ENCODE measurements around the gene HSD17B8. TPM values are rescaled to one million over a fixed set of nuclear protein-coding genes. Genes with fewer than 3 reads are reported as not detected.

Gene HSD17B8
- total RNA-seq, 1 experiment from 2014 or later, result 7.4 TPM

DNA sequence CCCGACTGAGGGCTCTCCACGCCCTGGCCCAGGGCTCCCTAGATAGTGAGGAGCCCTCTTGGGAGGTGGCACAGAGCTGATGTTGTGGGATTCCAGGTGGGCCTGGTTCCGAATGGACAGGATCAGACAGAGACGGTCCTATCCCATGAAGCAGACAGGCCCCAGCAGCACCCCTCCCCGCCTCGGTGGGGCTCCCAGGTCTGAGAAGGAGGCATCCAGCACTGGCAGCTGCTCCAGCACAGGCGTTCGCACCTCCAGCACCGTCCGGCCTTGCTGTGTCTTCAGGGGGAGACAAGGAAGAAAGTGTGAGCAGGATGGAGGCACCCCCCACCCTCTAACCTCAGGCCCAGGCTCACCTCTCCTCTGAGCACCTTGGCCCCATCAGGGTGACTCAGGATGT is 40.9 kb upstream of the HSD17B8 start:
- TF ChIP-seq TCF7L2 (IDR thresholded peaks at IDR 0.05; ENCODE audit: low read depth, low read length), result no peak
- TF ChIP-seq, protein P1, sequence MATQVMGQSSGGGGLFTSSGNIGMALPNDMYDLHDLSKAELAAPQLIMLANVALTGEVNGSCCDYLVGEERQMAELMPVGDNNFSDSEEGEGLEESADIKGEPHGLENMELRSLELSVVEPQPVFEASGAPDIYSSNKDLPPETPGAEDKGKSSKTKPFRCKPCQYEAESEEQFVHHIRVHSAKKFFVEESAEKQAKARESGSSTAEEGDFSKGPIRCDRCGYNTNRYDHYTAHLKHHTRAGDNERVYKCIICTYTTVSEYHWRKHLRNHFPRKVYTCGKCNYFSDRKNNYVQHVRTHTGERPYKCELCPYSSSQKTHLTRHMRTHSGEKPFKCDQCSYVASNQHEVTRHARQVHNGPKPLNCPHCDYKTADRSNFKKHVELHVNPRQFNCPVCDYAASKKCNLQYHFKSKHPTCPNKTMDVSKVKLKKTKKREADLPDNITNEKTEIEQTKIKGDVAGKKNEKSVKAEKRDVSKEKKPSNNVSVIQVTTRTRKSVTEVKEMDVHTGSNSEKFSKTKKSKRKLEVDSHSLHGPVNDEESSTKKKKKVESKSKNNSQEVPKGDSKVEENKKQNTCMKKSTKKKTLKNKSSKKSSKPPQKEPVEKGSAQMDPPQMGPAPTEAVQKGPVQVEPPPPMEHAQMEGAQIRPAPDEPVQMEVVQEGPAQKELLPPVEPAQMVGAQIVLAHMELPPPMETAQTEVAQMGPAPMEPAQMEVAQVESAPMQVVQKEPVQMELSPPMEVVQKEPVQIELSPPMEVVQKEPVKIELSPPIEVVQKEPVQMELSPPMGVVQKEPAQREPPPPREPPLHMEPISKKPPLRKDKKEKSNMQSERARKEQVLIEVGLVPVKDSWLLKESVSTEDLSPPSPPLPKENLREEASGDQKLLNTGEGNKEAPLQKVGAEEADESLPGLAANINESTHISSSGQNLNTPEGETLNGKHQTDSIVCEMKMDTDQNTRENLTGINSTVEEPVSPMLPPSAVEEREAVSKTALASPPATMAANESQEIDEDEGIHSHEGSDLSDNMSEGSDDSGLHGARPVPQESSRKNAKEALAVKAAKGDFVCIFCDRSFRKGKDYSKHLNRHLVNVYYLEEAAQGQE (IDR thresholded peaks at IDR 0.05; ENCODE audit: insufficient read depth in 1 of 2, low read depth in 2 of 2, low read length in 1 of 2), result no peak
- TF ChIP-seq, protein P2, sequence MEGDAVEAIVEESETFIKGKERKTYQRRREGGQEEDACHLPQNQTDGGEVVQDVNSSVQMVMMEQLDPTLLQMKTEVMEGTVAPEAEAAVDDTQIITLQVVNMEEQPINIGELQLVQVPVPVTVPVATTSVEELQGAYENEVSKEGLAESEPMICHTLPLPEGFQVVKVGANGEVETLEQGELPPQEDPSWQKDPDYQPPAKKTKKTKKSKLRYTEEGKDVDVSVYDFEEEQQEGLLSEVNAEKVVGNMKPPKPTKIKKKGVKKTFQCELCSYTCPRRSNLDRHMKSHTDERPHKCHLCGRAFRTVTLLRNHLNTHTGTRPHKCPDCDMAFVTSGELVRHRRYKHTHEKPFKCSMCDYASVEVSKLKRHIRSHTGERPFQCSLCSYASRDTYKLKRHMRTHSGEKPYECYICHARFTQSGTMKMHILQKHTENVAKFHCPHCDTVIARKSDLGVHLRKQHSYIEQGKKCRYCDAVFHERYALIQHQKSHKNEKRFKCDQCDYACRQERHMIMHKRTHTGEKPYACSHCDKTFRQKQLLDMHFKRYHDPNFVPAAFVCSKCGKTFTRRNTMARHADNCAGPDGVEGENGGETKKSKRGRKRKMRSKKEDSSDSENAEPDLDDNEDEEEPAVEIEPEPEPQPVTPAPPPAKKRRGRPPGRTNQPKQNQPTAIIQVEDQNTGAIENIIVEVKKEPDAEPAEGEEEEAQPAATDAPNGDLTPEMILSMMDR (IDR thresholded peaks at IDR 0.05), result no peak
- TF ChIP-seq POLR2AphosphoS5 (IDR thresholded peaks at IDR 0.05; ENCODE audit: low read depth, low read length), result no peak
- TF ChIP-seq SIN3A (IDR thresholded peaks at IDR 0.05; ENCODE audit: borderline replicate concordance, insufficient read depth, low read depth, low read length), result no peak
- no peaks in the 10 kb centered on the region for H3K36me3 ChIP-seq (ENCODE audit: control insufficient read depth, insufficient read depth, low read length)
- H3K9me3 ChIP-seq (ENCODE audit: control insufficient read depth, insufficient read depth, low read depth, low read length), result no peaks in the 10 kb centered on the region
- DNase-seq (ENCODE audit: low read depth, low spot score), result no peak
- ATAC-seq, result no peak
- H3K27ac ChIP-seq (ENCODE audit: low read length), result no peak overlapping the region
- BruUV-seq (replicated peaks), result no TSS peak
- H3K27me3 ChIP-seq (ENCODE audit: control insufficient read depth, insufficient read depth, low read length), result no peaks in the 10 kb centered on the region
- CTCF ChIA-PET, result no interaction called here
- H3K4me1 ChIP-seq (ENCODE audit: control insufficient read depth, insufficient read depth, low read length), result peaks cover 13% of the 10 kb centered on the region
- POLR2A ChIA-PET, result no interaction called here
- no peak overlapping the region for H3K4me3 ChIP-seq (ENCODE audit: low read depth in 2 of 2, low read length in 2 of 2)
- in situ Hi-C loops (cut with HindIII; ENCODE audit: low pct_unique_long_range_greater_than_20kb, low sequenced_read_pairs), result no loop called here
- intact Hi-C loops (cut with micrococcal nuclease; ENCODE audit: unreplicated experiment), result no loop called here

DNA sequence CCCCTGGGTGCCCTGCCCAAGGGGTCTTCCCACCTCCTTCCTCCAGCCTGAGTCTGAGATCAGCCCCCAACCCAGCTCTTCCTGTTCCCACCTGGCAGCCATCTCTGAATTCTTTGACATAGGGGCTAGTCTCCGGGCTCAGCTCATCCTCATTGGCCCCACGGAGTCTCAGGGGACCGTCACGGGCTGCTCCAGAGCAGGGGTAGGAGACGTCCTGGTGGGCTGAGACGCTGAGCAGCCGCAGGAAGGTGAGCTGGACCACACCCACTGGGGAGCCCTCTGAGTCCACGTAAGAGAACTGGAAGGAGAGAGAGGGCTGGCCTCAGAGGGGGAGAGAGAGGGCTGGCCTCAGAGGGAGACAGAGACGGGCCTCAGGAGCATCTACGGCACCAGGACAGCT is 40.3 kb upstream of the HSD17B8 start:
- Histone ChIP-seq H3K9me3 (ENCODE audit: control insufficient read depth, insufficient read depth, low read depth, low read length) (no peaks in the 10 kb centered on the region), H3K27ac (ENCODE audit: low read length) (no peak overlapping the region), H3K4me1 (ENCODE audit: control insufficient read depth, insufficient read depth, low read length) (peaks cover 13% of the 10 kb centered on the region), H3K36me3 (ENCODE audit: control insufficient read depth, insufficient read depth, low read length) (no peaks in the 10 kb centered on the region), H3K27me3 (ENCODE audit: control insufficient read depth, insufficient read depth, low read length) (no peaks in the 10 kb centered on the region), H3K4me3 (ENCODE audit: low read depth in 2 of 2, low read length in 2 of 2) (no peak overlapping the region)
- TF ChIP-seq, protein P2 (IDR thresholded peaks at IDR 0.05), result no peak
- TF ChIP-seq SIN3A (IDR thresholded peaks at IDR 0.05; ENCODE audit: borderline replicate concordance, insufficient read depth, low read depth, low read length) (no peak), TCF7L2 (IDR thresholded peaks at IDR 0.05; ENCODE audit: low read depth, low read length) (no peak), POLR2AphosphoS5 (IDR thresholded peaks at IDR 0.05; ENCODE audit: low read depth, low read length) (no peak)
- TF ChIP-seq, protein P1 (IDR thresholded peaks at IDR 0.05; ENCODE audit: insufficient read depth in 1 of 2, low read depth in 2 of 2, low read length in 1 of 2), result no peak
- ATAC-seq (no peak), DNase-seq (ENCODE audit: low read depth, low spot score) (no peak)
- intact Hi-C loops (cut with micrococcal nuclease; ENCODE audit: unreplicated experiment) (no loop called here), in situ Hi-C loops (cut with HindIII; ENCODE audit: low pct_unique_long_range_greater_than_20kb, low sequenced_read_pairs) (no loop called here)
- CTCF ChIA-PET, result interaction anchor here (0.5 to 0.7 kb wide), 2 partner anchors 8 to 64 kb away, joined by 3 to 6 read pairs; no protein-coding TSS in a partner anchor
- BruUV-seq (replicated peaks), result no TSS peak
- POLR2A ChIA-PET, result no interaction called here
